Ishikawa (cell line): ENCODE results near the gene IPCEF1.

Experiments
- EP300 ChIP-seq: IDR thresholded peaks from 2 replicates; pipeline ENCODE4 v1.6.1; 2012; ENCODE audit warnings: borderline replicate concordance
- REST ChIP-seq: IDR thresholded peaks from 2 replicates; pipeline ENCODE4 v1.6.1; 2012; ENCODE audit warnings: low read depth, mild to moderate bottlenecking
- TAF1 ChIP-seq: IDR thresholded peaks from 2 replicates; pipeline ENCODE4 v1.6.1; 2012; ENCODE audit warnings: low read depth, mild to moderate bottlenecking

GRCh38 chr6:154125421-154125820, 231.2 kb downstream of the IPCEF1 start:
- no peak for TF ChIP-seq TAF1
- TF ChIP-seq EP300, result no peak
- no peak for TF ChIP-seq REST
